Measurements from ENCODE around the gene RPS16. TPM values are rescaled to one million over a fixed set of nuclear protein-coding genes. Genes with fewer than 3 reads are reported as not detected.
A peak's percentile ranks its signal among the peaks of the same experiment; 100 is the strongest.

Gene RPS16
- total RNA-seq, 2 donors from 2014 or later, result 1,032 to 1,330 TPM

GRCh38 chr19:39399668-39400050 lies 36.1 kb downstream of the RPS16 start:
- no peak for TF ChIP-seq CTCF (IDR thresholded peaks at IDR 0.05)
- H3K4me3 ChIP-seq, result no peak overlapping the region
- DNase-seq (ENCODE audit: low spot score), result no peak
- H3K27ac ChIP-seq, result peak overlapping the region; percentile 83 to 85
- peaks cover 0 to 56% of the 10 kb centered on the region in 2 donors for H3K4me1 ChIP-seq
- H3K36me3 ChIP-seq, result no peaks in the 10 kb centered on the region
- H3K27me3 ChIP-seq, result no peaks in the 10 kb centered on the region
- H3K9me3 ChIP-seq, result no peaks in the 10 kb centered on the region

GRCh38 chr19:39398297-39398864 lies 37.4 kb downstream of the RPS16 start:
- H3K4me3 ChIP-seq, result no peak overlapping the region
- H3K9me3 ChIP-seq, result no peaks in the 10 kb centered on the region
- H3K4me1 ChIP-seq, result peaks cover 0 to 48% of the 10 kb centered on the region in 2 donors
- H3K27ac ChIP-seq, result peak overlapping the region; percentile 83 to 85
- TF ChIP-seq CTCF (IDR thresholded peaks at IDR 0.05), result no peak
- peaks cover 9% of the 10 kb centered on the region for H3K36me3 ChIP-seq
- DNase-seq (ENCODE audit: low spot score), result peak; percentile 91
- H3K27me3 ChIP-seq, result no peaks in the 10 kb centered on the region

- DNase-seq (ENCODE audit: low spot score), result peak; percentile 92
- H3K27ac ChIP-seq, result peak overlapping the region; percentile 83 to 85
- H3K9me3 ChIP-seq, result no peaks in the 10 kb centered on the region
- H3K36me3 ChIP-seq, result peaks cover 13% of the 10 kb centered on the region
- H3K27me3 ChIP-seq, result no peaks in the 10 kb centered on the region
- H3K4me3 ChIP-seq, result no peak overlapping the region
- H3K4me1 ChIP-seq, result peaks cover 0 to 41% of the 10 kb centered on the region in 2 donors
- TF ChIP-seq CTCF (IDR thresholded peaks at IDR 0.05), result peak; percentile 80 to 99
Observed at GRCh38 chr19:39397360-39398296, 38.1 kb downstream of the RPS16 start.

GRCh38 chr19:39390751-39391437 lies 44.9 kb downstream of the RPS16 start, which contains the start of the genes MED29 and PAF1:
MED29 (plus strand) TSS chr19:39391378; CDS start chr19:39391423, 45 bp downstream.
PAF1 (minus strand) TSS chr19:39391106; CDS start chr19:39390864, 242 bp downstream.
- Histone ChIP-seq H3K4me1 (peaks cover 0 to 19% of the 10 kb centered on the region in 2 donors), H3K27ac (peak within 1 kb of the TSS; percentile 95 to 99), H3K27me3 (no peaks in the 10 kb centered on the region), H3K36me3 (peaks cover 51% of the 10 kb centered on the region), H3K4me3 (peak within 1 kb of the TSS; percentile 88 to 98), H3K9me3 (no peaks in the 10 kb centered on the region)
- DNase-seq (ENCODE audit: low spot score), result peak; percentile 99
- no peak for TF ChIP-seq CTCF (IDR thresholded peaks at IDR 0.05)

GRCh38 chr19:39390451-39390750 lies 45.3 kb downstream of the RPS16 start:
- H3K9me3 ChIP-seq, result no peaks in the 10 kb centered on the region
- H3K27me3 ChIP-seq, result no peaks in the 10 kb centered on the region
- peak overlapping the region; percentile 88 to 98 for H3K4me3 ChIP-seq
- H3K27ac ChIP-seq, result peak overlapping the region; percentile 95 to 99
- peaks cover 0 to 19% of the 10 kb centered on the region in 2 donors for H3K4me1 ChIP-seq
- H3K36me3 ChIP-seq, result peaks cover 56% of the 10 kb centered on the region
- no peak for DNase-seq (ENCODE audit: low spot score)
- no peak for TF ChIP-seq CTCF (IDR thresholded peaks at IDR 0.05)

Measured in right atrium auricular region (tissue), 2 donors.